Kidney (tissue), 14 donors: ENCODE measurements around the gene KLKB1. TPM values are rescaled to one million over a fixed set of nuclear protein-coding genes. Genes with fewer than 3 reads are reported as not detected.

Experiments
- DNase-seq, 5 donors: peaks; one replicate each; pipeline ENCODE4 v3.0.0-alpha.2; 2013 to 2020
- FAIRE-seq: peaks from 2 replicates; lab custom pipeline; 2012; peaks lifted over from hg19 to GRCh38; lab: Jason Lieb, UNC
- H3K27ac ChIP-seq, 2 donors: one replicate each; pipeline ENCODE4 v1.7.0; 2013; ENCODE audit warnings: low read depth in 2 of 2, low read length in 2 of 2, inconsistent platforms in 1 of 2
- H3K27me3 ChIP-seq: one replicate; pipeline ENCODE4 v1.7.1; 2013; ENCODE audit warnings: low read length, inconsistent platforms; ENCODE audit not compliant: control insufficient read depth, insufficient read depth
- H3K36me3 ChIP-seq, 3 donors: one replicate each; pipeline versions ENCODE4 v1.7.0 to v1.7.1; 2013; ENCODE audit warnings: low read length in 3 of 3, control low read depth in 1 of 3, inconsistent platforms in 1 of 3; ENCODE audit not compliant: insufficient read depth in 3 of 3, control insufficient read depth in 2 of 3
- H3K4me1 ChIP-seq, 3 donors: one replicate each; pipeline versions ENCODE4 v1.7.0 to v1.7.1; 2013; ENCODE audit warnings: low read length in 3 of 3, inconsistent platforms in 1 of 3, low read depth in 1 of 3; ENCODE audit not compliant: control insufficient read depth in 2 of 3, insufficient read depth in 2 of 3
- H3K4me3 ChIP-seq, 3 donors: one replicate each; pipeline versions ENCODE4 v1.7.0 to v1.8.1; 2013; ENCODE audit warnings: low read length in 3 of 3, control low read depth in 1 of 3, inconsistent platforms in 1 of 3
- H3K9ac ChIP-seq, 3 donors: one replicate each; pipeline versions ENCODE4 v1.7.0 to v1.7.1; 2013; ENCODE audit warnings: low read length in 3 of 3, control low read depth in 1 of 3, inconsistent platforms in 1 of 3
- H3K9me3 ChIP-seq, 3 donors: one replicate each; pipeline versions ENCODE4 v1.7.0 to v1.7.1; 2013; ENCODE audit warnings: low read length in 3 of 3, control low read depth in 1 of 3, inconsistent platforms in 1 of 3; ENCODE audit not compliant: control insufficient read depth in 2 of 3, insufficient read depth in 1 of 3
- intact Hi-C: fragments of 100-400 bp; cut with DNase I; formaldehyde crosslinking; loops from one replicate; pipeline ENCODE4 v1.11.1; 2022
- polyA plus RNA-seq: library from polyadenylated mRNA; stranded (reverse); fragments of 350-450 nt; fragmentation: Illumina TruSeq; extraction: RNeasy Lipid Tissue Mini Kit (QIAGEN cat#74804); gene quantifications from one replicate; pipeline ENCODE4 v1.2.3, GENCODE V29; 2014; ENCODE audit warnings: low read depth, low replicate concordance; ENCODE audit not compliant: insufficient read depth
- total RNA-seq: library from RNA; stranded (reverse); fragmentation: NEBNext Ultra II Directional; extraction: Animal tissue kit (Norgen Biotek cat#: 25700); gene quantifications from one replicate; pipeline ENCODE4 v1.2.1, GENCODE V29; 2021
- TF ChIP-seq, protein P1 (sequence below): IDR thresholded peaks from 3 replicates; pipeline ENCODE4 v1.5.1; 2012; ENCODE audit warnings: mild to moderate bottlenecking, moderate library complexity, borderline replicate concordance; ENCODE audit not compliant: insufficient read depth; ENCODE audit errors: extremely low read depth
- donor health status: control.
- donor health status: control.
- donor health status: control.
- donor health status: control.
- donor health status: control.
- donor health status: DM: yes; HTN: yes; CAD: no.
- donor health status: Normal renal cell carcinoma (clear cell type).

Gene KLKB1
- total and polyA plus RNA-seq, 2 donors from 2014 or later: 2.1 to 5.7 TPM

- TF ChIP-seq, protein P1, sequence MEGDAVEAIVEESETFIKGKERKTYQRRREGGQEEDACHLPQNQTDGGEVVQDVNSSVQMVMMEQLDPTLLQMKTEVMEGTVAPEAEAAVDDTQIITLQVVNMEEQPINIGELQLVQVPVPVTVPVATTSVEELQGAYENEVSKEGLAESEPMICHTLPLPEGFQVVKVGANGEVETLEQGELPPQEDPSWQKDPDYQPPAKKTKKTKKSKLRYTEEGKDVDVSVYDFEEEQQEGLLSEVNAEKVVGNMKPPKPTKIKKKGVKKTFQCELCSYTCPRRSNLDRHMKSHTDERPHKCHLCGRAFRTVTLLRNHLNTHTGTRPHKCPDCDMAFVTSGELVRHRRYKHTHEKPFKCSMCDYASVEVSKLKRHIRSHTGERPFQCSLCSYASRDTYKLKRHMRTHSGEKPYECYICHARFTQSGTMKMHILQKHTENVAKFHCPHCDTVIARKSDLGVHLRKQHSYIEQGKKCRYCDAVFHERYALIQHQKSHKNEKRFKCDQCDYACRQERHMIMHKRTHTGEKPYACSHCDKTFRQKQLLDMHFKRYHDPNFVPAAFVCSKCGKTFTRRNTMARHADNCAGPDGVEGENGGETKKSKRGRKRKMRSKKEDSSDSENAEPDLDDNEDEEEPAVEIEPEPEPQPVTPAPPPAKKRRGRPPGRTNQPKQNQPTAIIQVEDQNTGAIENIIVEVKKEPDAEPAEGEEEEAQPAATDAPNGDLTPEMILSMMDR: no peak
- no peak for FAIRE-seq
These were observed 31.0 kb downstream of the KLKB1 start for GRCh38 chr4:186258216-186258811.

DNA sequence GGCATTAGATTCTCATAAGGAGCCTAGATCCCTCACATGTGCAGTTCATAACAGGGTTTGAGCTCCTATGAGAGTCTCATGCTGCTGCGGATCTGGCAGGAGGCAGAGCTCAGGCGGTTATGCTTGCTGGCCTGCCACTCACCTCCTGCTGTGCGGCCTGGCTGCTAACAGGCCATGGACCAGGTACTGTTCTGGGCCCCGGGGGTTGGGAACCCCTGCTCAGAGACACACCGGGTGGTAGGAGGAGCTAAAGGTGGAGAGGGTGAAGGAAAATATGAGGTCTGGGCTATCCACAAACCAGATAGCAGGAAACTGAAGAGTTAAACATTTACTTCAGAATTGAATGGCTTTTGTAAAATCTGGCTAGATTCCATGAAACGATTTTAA is 32.8 kb downstream of the KLKB1 start:
- Histone ChIP-seq H3K27me3 (no peaks in the 10 kb centered on the region), H3K9me3 (no peaks in the 10 kb centered on the region), H3K27ac (no peak overlapping the region), H3K9ac (no peak overlapping the region), H3K4me3 (no peak overlapping the region), H3K4me1 (peaks cover 0 to 15% (median 4%) of the 10 kb centered on the region in 3 donors), H3K36me3 (peaks cover 0 to 12% (median 10%) of the 10 kb centered on the region in 3 donors)
- FAIRE-seq (no peak), DNase-seq (no peak)
- TF ChIP-seq, protein P1: no peak
- intact Hi-C loops: no loop called here

More at GRCh38 chr4:186258216-186258811, 31.0 kb downstream of the KLKB1 start:
- no peak for DNase-seq
- Histone ChIP-seq H3K27me3 (no peaks in the 10 kb centered on the region), H3K27ac (no peak overlapping the region), H3K4me3 (no peak overlapping the region), H3K9me3 (no peaks in the 10 kb centered on the region), H3K4me1 (peaks cover 0 to 15% (median 4%) of the 10 kb centered on the region in 3 donors), H3K36me3 (peaks cover 0 to 13% (median 12%) of the 10 kb centered on the region in 3 donors), H3K9ac (no peak overlapping the region)
- intact Hi-C loops: no loop called here

- Histone ChIP-seq H3K4me3 (no peak overlapping the region), H3K9ac (no peak overlapping the region), H3K27ac (peak overlapping the region in 1 of 2 donors; percentile 13), H3K27me3 (no peaks in the 10 kb centered on the region), H3K36me3 (peaks cover 0 to 12% (median 10%) of the 10 kb centered on the region in 3 donors), H3K9me3 (no peaks in the 10 kb centered on the region), H3K4me1 (peaks cover 0 to 15% (median 4%) of the 10 kb centered on the region in 3 donors)
- TF ChIP-seq, protein P1: no peak
- intact Hi-C loops: no loop called here
- FAIRE-seq (no peak), DNase-seq (peak in 1 of 5 donors; percentile 10)
These were observed 33.5 kb downstream of the KLKB1 start for GRCh38 chr4:186260504-186261448.
